Measurements from ENCODE around the gene CHST3. TPM values are rescaled to one million over a fixed set of nuclear protein-coding genes. Genes with fewer than 3 reads are reported as not detected.

The CHST3 gene
- total RNA-seq, 4 donors from 2014 or later: 41.2 to 56.4 (median 47.4) TPM

- H3K4me1 ChIP-seq: peaks cover 5 to 88% (median 50%) of the 10 kb centered on the region in 4 donors
- DNase-seq (ENCODE audit: low spot score in 2 of 2): no peak
- 9 to 31% methylated on average over 8 to 9 of the region's 9 CpGs for WGBS, 2 donors
- no peaks in the 10 kb centered on the region for H3K27me3 ChIP-seq
- no peak overlapping the region for H3K4me3 ChIP-seq
- no peak for TF ChIP-seq POLR2A (IDR thresholded peaks at IDR 0.05)
- TF ChIP-seq CTCF (IDR thresholded peaks at IDR 0.05): no peak
- TF ChIP-seq EP300 (IDR thresholded peaks at IDR 0.05): no peak
- H3K9me3 ChIP-seq: no peaks in the 10 kb centered on the region
- H3K36me3 ChIP-seq: peaks cover 0 to 43% (median 0%) of the 10 kb centered on the region in 3 donors
- H3K27ac ChIP-seq: peak overlapping the region; percentile 79 to 96 (median 86)
Measured at GRCh38 chr10:72009051-72009424, 44.8 kb downstream of the CHST3 start.

- TF ChIP-seq POLR2A (IDR thresholded peaks at IDR 0.05) (no peak), CTCF (IDR thresholded peaks at IDR 0.05) (peak in 1 of 5 experiments; percentile 21), EP300 (IDR thresholded peaks at IDR 0.05) (peak; percentile 55 to 93)
- 5 to 11% methylated on average over 9 to 12 of the region's 12 CpGs for WGBS, 2 donors
- H3K27ac ChIP-seq: peak overlapping the region; percentile 79 to 96 (median 86)
- H3K4me1 ChIP-seq: peaks cover 5 to 93% (median 53%) of the 10 kb centered on the region in 4 donors
- H3K27me3 ChIP-seq: no peaks in the 10 kb centered on the region
- no peaks in the 10 kb centered on the region for H3K9me3 ChIP-seq
- DNase-seq (ENCODE audit: low spot score in 2 of 2): peak; percentile 74 to 76
- peaks cover 0 to 41% (median 0%) of the 10 kb centered on the region in 3 donors for H3K36me3 ChIP-seq
- peak overlapping the region in 1 of 4 donors; percentile 17 for H3K4me3 ChIP-seq
Measured at GRCh38 chr10:72009425-72010081, 45.4 kb downstream of the CHST3 start.

GRCh38 chr10:72010234-72010973 lies 46.2 kb downstream of the CHST3 start:
- H3K9me3 ChIP-seq: no peaks in the 10 kb centered on the region
- H3K27ac ChIP-seq: peak overlapping the region; percentile 79 to 96 (median 86)
- no peaks in the 10 kb centered on the region for H3K27me3 ChIP-seq
- 54 to 60% methylated on average over 7 of the region's 7 CpGs for WGBS, 2 donors
- H3K36me3 ChIP-seq: peaks cover 0 to 35% (median 0%) of the 10 kb centered on the region in 3 donors
- peaks cover 5 to 100% (median 61%) of the 10 kb centered on the region in 4 donors for H3K4me1 ChIP-seq
- no peak overlapping the region for H3K4me3 ChIP-seq
- TF ChIP-seq POLR2A (IDR thresholded peaks at IDR 0.05) (no peak), CTCF (IDR thresholded peaks at IDR 0.05) (no peak), EP300 (IDR thresholded peaks at IDR 0.05) (no peak)
- DNase-seq (ENCODE audit: low spot score in 2 of 2): peak in 1 of 2 donors; percentile 29

GRCh38 chr10:72011016-72011415 lies 46.8 kb downstream of the CHST3 start:
- TF ChIP-seq POLR2A (IDR thresholded peaks at IDR 0.05) (no peak), CTCF (IDR thresholded peaks at IDR 0.05) (no peak), EP300 (IDR thresholded peaks at IDR 0.05) (no peak)
- 77 to 82% methylated on average over 9 of the region's 9 CpGs for whole genome bisulfite sequencing, 2 donors
- H3K27ac ChIP-seq: peak overlapping the region; percentile 79 to 96 (median 86)

GRCh38 chr10:72011468-72011867 lies 47.3 kb downstream of the CHST3 start:
- H3K36me3 ChIP-seq: peaks cover 0 to 35% (median 0%) of the 10 kb centered on the region in 3 donors
- H3K4me1 ChIP-seq: peaks cover 5 to 100% (median 58%) of the 10 kb centered on the region in 4 donors
- H3K27me3 ChIP-seq: no peaks in the 10 kb centered on the region
- H3K9me3 ChIP-seq: no peaks in the 10 kb centered on the region
- 64 to 68% methylated on average over 8 of the region's 8 CpGs for WGBS, 2 donors
- DNase-seq (ENCODE audit: low spot score in 2 of 2): no peak
- H3K4me3 ChIP-seq: no peak overlapping the region
- TF ChIP-seq EP300 (IDR thresholded peaks at IDR 0.05) (peak in 1 of 2 donors; percentile 60), POLR2A (IDR thresholded peaks at IDR 0.05) (no peak), CTCF (IDR thresholded peaks at IDR 0.05) (no peak)
- peak overlapping the region; percentile 35 to 96 (median 86) for H3K27ac ChIP-seq

More at GRCh38 chr10:72011016-72011415, 46.8 kb downstream of the CHST3 start:
- no peak for DNase-seq (ENCODE audit: low spot score in 2 of 2)
- Histone ChIP-seq H3K27me3 (no peaks in the 10 kb centered on the region), H3K4me3 (no peak overlapping the region), H3K9me3 (no peaks in the 10 kb centered on the region), H3K36me3 (peaks cover 0 to 35% (median 0%) of the 10 kb centered on the region in 3 donors), H3K4me1 (peaks cover 5 to 100% (median 60%) of the 10 kb centered on the region in 4 donors)

All from tibial nerve (tissue), 4 donors.